GM12865 (cell line): ENCODE data around the gene MTMR3.

ENCODE experiments used
- DNase-seq: peaks from one replicate; pipeline ENCODE4 v3.0.0; 2010; ENCODE audit warnings: low read depth
- H3K4me3 ChIP-seq: 2 replicates; pipeline ENCODE4 v1.5.1; 2011; ENCODE audit warnings: mild to moderate bottlenecking, low read depth, low read length, control low read depth
- CTCF ChIP-seq: IDR thresholded peaks from 2 replicates; pipeline ENCODE4 v1.5.1; 2011; ENCODE audit warnings: low read length, control low read depth, low read depth, inconsistent platforms; ENCODE audit not compliant: insufficient read depth; ENCODE audit errors: missing control alignments

Gene MTMR3

GRCh38 chr22:30062950-30063349 is 180.0 kb downstream of the MTMR3 start:
- no peak for DNase-seq
- TF ChIP-seq CTCF: no peak

GRCh38 chr22:30064172-30064571 is 181.2 kb downstream of the MTMR3 start:
- no peak overlapping the region for H3K4me3 ChIP-seq
- no peak for DNase-seq
- TF ChIP-seq CTCF: no peak

More at GRCh38 chr22:30062950-30063349, 180.0 kb downstream of the MTMR3 start:
- H3K4me3 ChIP-seq: no peak overlapping the region

- no peak for TF ChIP-seq CTCF
- DNase-seq: no peak
- no peak overlapping the region for H3K4me3 ChIP-seq
Measured at GRCh38 chr22:30073743-30074142, 190.8 kb downstream of the MTMR3 start.

GRCh38 chr22:30074147-30074546 is 191.2 kb downstream of the MTMR3 start:
- no peak for TF ChIP-seq CTCF
- no peak overlapping the region for H3K4me3 ChIP-seq
- no peak for DNase-seq

GRCh38 chr22:30074994-30075393 is 192.0 kb downstream of the MTMR3 start:
- no peak overlapping the region for H3K4me3 ChIP-seq
- no peak for TF ChIP-seq CTCF
- DNase-seq: peak; percentile 21

- TF ChIP-seq CTCF: no peak
- DNase-seq: no peak
- H3K4me3 ChIP-seq: no peak overlapping the region
Measured at GRCh38 chr22:30077279-30077880, 194.4 kb downstream of the MTMR3 start.
